Measurements from ENCODE around the gene TRPV3. TPM values are rescaled to one million over a fixed set of nuclear protein-coding genes. Genes with fewer than 3 reads are reported as not detected.
"Not testable (repeated sequence)": the region's sequence is repeated elsewhere in the genome, so short reads cannot be mapped to it uniquely, and the experiment has no call there.

The TRPV3 gene
- polyA plus RNA-seq, 1 donor = 1.2 TPM

GRCh38 chr17:3471599-3471998, 86.0 kb downstream of the TRPV3 start, which contains the start of gene SPATA22:
Gene SPATA22, minus strand, starts transcription at chr17:3471819. Its CDS starts 2,494 bp downstream, at chr17:3469325.
- DNase-seq = no peak

GRCh38 chr17:3469529-3469928, 88.1 kb downstream of the TRPV3 start:
- DNase-seq = no peak

DNA sequence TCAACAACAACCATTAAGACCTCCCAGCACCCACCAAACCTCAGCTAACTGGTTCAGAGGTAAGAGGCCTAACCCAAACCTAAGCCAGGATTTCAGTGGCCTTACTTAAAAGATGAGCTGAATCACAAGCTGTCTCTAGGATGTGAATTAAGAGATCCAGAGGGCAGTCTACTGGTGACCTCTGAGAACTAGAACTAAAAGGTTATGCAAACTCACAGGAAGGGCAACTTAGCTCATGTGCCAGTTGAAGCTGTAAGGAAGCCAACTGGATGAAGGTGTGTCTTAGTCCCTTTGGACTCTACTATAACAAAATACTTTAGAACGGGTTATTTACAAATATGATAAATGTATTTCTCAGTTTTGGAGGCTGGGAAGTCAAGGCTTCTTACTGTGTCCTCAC, 91.3 kb downstream of the TRPV3 start:
- not testable (repeated sequence) for DNase-seq

Other genes with a start within 250 kb of the TRPV3 start
- 0.45 TPM for gene OR3A2, start 171.5 kb downstream of the TRPV3 start, polyA plus RNA-seq (ENCODE audit: insufficient read length)
- not detected for gene OR1E1, start 159.4 kb downstream of the TRPV3 start, polyA plus RNA-seq (ENCODE audit: insufficient read length)
- gene OR3A3, start 146.4 kb downstream of the TRPV3 start, polyA plus RNA-seq (ENCODE audit: insufficient read length) = not detected
- gene OR1E2, start 124.0 kb downstream of the TRPV3 start, polyA plus RNA-seq (ENCODE audit: insufficient read length) = not detected
- gene SPATA22, start 86.0 kb downstream of the TRPV3 start, polyA plus RNA-seq (ENCODE audit: insufficient read length) = 0.32 TPM
- gene ASPA, start 81.8 kb downstream of the TRPV3 start, polyA plus RNA-seq (ENCODE audit: insufficient read length) = 4.0 TPM
- 7.5 TPM for gene TRPV1, start 51.6 kb upstream of the TRPV3 start, polyA plus RNA-seq (ENCODE audit: insufficient read length)
- gene SHPK, start 78.4 kb upstream of the TRPV3 start, polyA plus RNA-seq (ENCODE audit: insufficient read length) = 7.7 TPM
- gene CTNS, start 78.9 kb upstream of the TRPV3 start, polyA plus RNA-seq (ENCODE audit: insufficient read length) = 10.4 TPM
- gene TAX1BP3, start 110.8 kb upstream of the TRPV3 start, polyA plus RNA-seq (ENCODE audit: insufficient read length) = 47.5 TPM
- 44.2 TPM for gene EMC6, start 111.0 kb upstream of the TRPV3 start, polyA plus RNA-seq (ENCODE audit: insufficient read length)
- gene P2RX5, start 138.3 kb upstream of the TRPV3 start, polyA plus RNA-seq (ENCODE audit: insufficient read length) = 31.8 TPM
- 6.2 TPM for gene HASPIN, start 166.1 kb upstream of the TRPV3 start, polyA plus RNA-seq (ENCODE audit: insufficient read length)
- 29.2 TPM for gene ITGAE, start 243.4 kb upstream of the TRPV3 start, polyA plus RNA-seq (ENCODE audit: insufficient read length)

All from hindlimb muscle (tissue), 1 donor.